Activated CD8-positive, alpha-beta T cell treated with anti-CD3 and anti-CD28 coated beads for 36 hours (primary cell): ENCODE results near the gene PRMT7. TPM values are rescaled to one million over a fixed set of nuclear protein-coding genes. Genes with fewer than 3 reads are reported as not detected.
A peak's percentile ranks its signal among the peaks of the same experiment; 100 is the strongest.

ENCODE experiments used
- ATAC-seq: fragments of 200-7000 bp; cut with Tn5 transposase; one replicate; pipeline ENCODE4 v1.10.0; 2021; ENCODE audit warnings: mild to moderate bottlenecking, moderate library complexity
- CTCF ChIA-PET: fragments of 350-600 bp; sonication (Branson Sonifier 250); formaldehyde crosslinking; loops from one replicate; lab custom pipeline; 2021; ENCODE audit warnings: antibody characterized with exemption; lab: Charles Lee
- POLR2A ChIA-PET: fragments of 350-600 bp; sonication (Branson Sonifier 250); formaldehyde crosslinking; loops from one replicate; lab custom pipeline; 2021; ENCODE audit warnings: antibody characterized with exemption; lab: Charles Lee
- DNase-seq: peaks from one replicate; pipeline ENCODE4 v3.0.0-alpha.2; 2020
- H3K27ac Mint-ChIP-seq: one replicate; pipeline ENCODE4 v1.8.0; 2021; ENCODE audit warnings: mild to moderate bottlenecking, mixed read lengths
- H3K27me3 Mint-ChIP-seq: one replicate; pipeline ENCODE4 v1.8.0; 2021; ENCODE audit warnings: mixed read lengths
- H3K36me3 Mint-ChIP-seq: one replicate; pipeline ENCODE4 v1.8.0; 2021; ENCODE audit warnings: low read depth, mixed read lengths
- H3K4me1 Mint-ChIP-seq: one replicate; pipeline ENCODE4 v1.8.0; 2021; ENCODE audit warnings: low read depth, mixed read lengths
- H3K4me3 Mint-ChIP-seq: one replicate; pipeline ENCODE4 v1.8.0; 2021; ENCODE audit warnings: mild to moderate bottlenecking, moderate library complexity, mixed read lengths
- H3K9me3 Mint-ChIP-seq: one replicate; pipeline ENCODE4 v1.8.0; 2021; ENCODE audit warnings: mixed read lengths
- CTCF ChIP-seq: fragments of 200-600 bp; IDR thresholded peaks from one replicate; pipeline ENCODE4 v1.8.0; 2022; ENCODE audit warnings: antibody characterized with exemption, mild to moderate bottlenecking
- intact Hi-C: fragments of 100-400 bp; cut with micrococcal nuclease; formaldehyde crosslinking; loops from one replicate; pipeline ENCODE4 v1.10.0; 2022
- total RNA-seq, 2 experiments: library from RNA; stranded (reverse); gene quantifications; one replicate each; pipeline ENCODE4 v1.2.3, GENCODE V29; 2021

Gene PRMT7
- total RNA-seq, 2 experiments from 2014 or later = 67.4 to 78.4 TPM

- Mint-ChIP-seq H3K36me3 (peaks cover 50% of the 10 kb centered on the region), H3K4me3 (no peak overlapping the region), H3K4me1 (peaks cover 6% of the 10 kb centered on the region), H3K27me3 (no peaks in the 10 kb centered on the region), H3K9me3 (no peaks in the 10 kb centered on the region), H3K27ac (peak overlapping the region; percentile 71)
- no peak for TF ChIP-seq CTCF
- ChIA-PET CTCF (interaction anchor here (0.7 to 2.2 kb wide), 6 partner anchors 12 to 37 kb away, joined by 3 to 8 read pairs (median 4); partner anchors contain the start of genes PRMT7, SLC7A6 and SLC7A6OS), POLR2A (interaction anchor here (0.6 to 3.5 kb wide), 7 partner anchors 9 to 84 kb away, joined by 3 to 30 read pairs (median 3); partner anchors contain the start of genes PRMT7 and SLC7A6OS)
- intact Hi-C loops = no loop called here
- DNase-seq (no peak), ATAC-seq (no peak)
These were observed 11.8 kb upstream of the PRMT7 start for GRCh38 chr16:68298907-68299561.

GRCh38 chr16:68299571-68300453 is 11.0 kb upstream of the PRMT7 start:
- Mint-ChIP-seq H3K4me3 (no peak overlapping the region), H3K27ac (peak overlapping the region; percentile 53), H3K4me1 (peaks cover 2% of the 10 kb centered on the region), H3K27me3 (no peaks in the 10 kb centered on the region), H3K36me3 (peaks cover 47% of the 10 kb centered on the region), H3K9me3 (no peaks in the 10 kb centered on the region)
- intact Hi-C loops = no loop called here
- ATAC-seq = no peak
- ChIA-PET CTCF (interaction anchor here (0.7 to 2.2 kb wide), 11 partner anchors 10 to 38 kb away, joined by 3 to 8 read pairs (median 4); partner anchors contain the start of genes PRMT7, SLC7A6 and SLC7A6OS), POLR2A (interaction anchor here (0.6 to 3.5 kb wide), 13 partner anchors 10 to 85 kb away, joined by 3 to 30 read pairs (median 3); partner anchors contain the start of genes PRMT7, SLC7A6 and SLC7A6OS)
- TF ChIP-seq CTCF = no peak
- DNase-seq = no peak

GRCh38 chr16:68300734-68301459 is 9.9 kb upstream of the PRMT7 start:
- no peaks in the 10 kb centered on the region for H3K9me3 Mint-ChIP-seq
- intact Hi-C loops = no loop called here
- H3K4me3 Mint-ChIP-seq = no peak overlapping the region
- peak overlapping the region; percentile 53 for H3K27ac Mint-ChIP-seq
- H3K27me3 Mint-ChIP-seq = no peaks in the 10 kb centered on the region
- ChIA-PET CTCF (interaction anchor here (0.7 to 2.1 kb wide), 9 partner anchors 8 to 446 kb away, joined by 3 to 8 read pairs (median 3); partner anchors contain the start of genes PRMT7, SLC7A6 and SLC7A6OS), POLR2A (interaction anchor here (1.2 to 3.5 kb wide), 7 partner anchors 9 to 37 kb away, joined by 3 to 30 read pairs (median 6); partner anchors contain the start of genes PRMT7, SLC7A6 and SLC7A6OS)
- ATAC-seq = no peak
- peaks cover 47% of the 10 kb centered on the region for H3K36me3 Mint-ChIP-seq
- DNase-seq = no peak
- TF ChIP-seq CTCF = no peak
- H3K4me1 Mint-ChIP-seq = peaks cover 5% of the 10 kb centered on the region

GRCh38 chr16:68306633-68307032 is 4.2 kb upstream of the PRMT7 start:
- POLR2A ChIA-PET = interaction anchor here (1.0 to 3.6 kb wide), 3 partner anchors 10 to 43 kb away, joined by 3 to 13 read pairs (median 6); partner anchors contain the start of gene SLC7A6
- intact Hi-C loops = no loop called here
- H3K9me3 Mint-ChIP-seq = no peaks in the 10 kb centered on the region
- no peak for DNase-seq
- CTCF ChIA-PET = interaction anchor here (1.1 to 3.6 kb wide), 4 partner anchors 18 to 45 kb away, joined by 3 to 16 read pairs (median 6); partner anchors contain the start of gene SLC7A6
- H3K4me3 Mint-ChIP-seq = no peak overlapping the region
- peaks cover 43% of the 10 kb centered on the region for H3K36me3 Mint-ChIP-seq
- H3K27ac Mint-ChIP-seq = peak overlapping the region; percentile 60
- peaks cover 27% of the 10 kb centered on the region for H3K4me1 Mint-ChIP-seq
- H3K27me3 Mint-ChIP-seq = no peaks in the 10 kb centered on the region
- ATAC-seq = no peak
- TF ChIP-seq CTCF = no peak
